GM12865 (cell line): Measurements from ENCODE around the gene SIVA1.

Experiments used
- DNase-seq: peaks from one replicate; pipeline ENCODE4 v3.0.0; 2010; ENCODE audit warnings: low read depth
- H3K4me3 ChIP-seq: 2 replicates; pipeline ENCODE4 v1.5.1; 2011; ENCODE audit warnings: mild to moderate bottlenecking, low read depth, low read length, control low read depth
- TF ChIP-seq, protein P1 (sequence below): IDR thresholded peaks from 2 replicates; pipeline ENCODE4 v1.5.1; 2011; ENCODE audit warnings: low read length, control low read depth, low read depth, inconsistent platforms; ENCODE audit not compliant: insufficient read depth; ENCODE audit errors: missing control alignments

Gene SIVA1

DNA sequence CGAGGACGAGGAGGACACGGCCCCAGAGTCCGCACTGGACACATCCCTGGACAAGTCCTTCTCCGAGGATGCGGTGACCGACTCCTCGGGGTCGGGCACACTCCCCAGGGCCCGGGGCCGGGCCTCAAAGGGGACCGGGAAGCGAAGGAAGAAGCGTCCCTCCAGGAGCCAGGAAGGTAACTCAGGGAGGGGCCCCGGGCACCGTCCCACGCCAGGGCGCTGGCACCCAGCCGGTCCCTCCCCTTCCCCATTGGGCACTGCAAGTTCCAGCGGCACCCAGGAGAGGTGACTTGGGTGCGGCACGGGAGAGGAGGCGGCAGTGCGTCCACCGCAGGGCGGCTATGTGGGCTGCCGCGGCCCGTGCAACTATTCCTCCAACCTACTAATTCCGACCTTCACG, 38.3 kb upstream of the SIVA1 start:
- no peak overlapping the region for H3K4me3 ChIP-seq
- DNase-seq, result no peak
- TF ChIP-seq, protein P1, sequence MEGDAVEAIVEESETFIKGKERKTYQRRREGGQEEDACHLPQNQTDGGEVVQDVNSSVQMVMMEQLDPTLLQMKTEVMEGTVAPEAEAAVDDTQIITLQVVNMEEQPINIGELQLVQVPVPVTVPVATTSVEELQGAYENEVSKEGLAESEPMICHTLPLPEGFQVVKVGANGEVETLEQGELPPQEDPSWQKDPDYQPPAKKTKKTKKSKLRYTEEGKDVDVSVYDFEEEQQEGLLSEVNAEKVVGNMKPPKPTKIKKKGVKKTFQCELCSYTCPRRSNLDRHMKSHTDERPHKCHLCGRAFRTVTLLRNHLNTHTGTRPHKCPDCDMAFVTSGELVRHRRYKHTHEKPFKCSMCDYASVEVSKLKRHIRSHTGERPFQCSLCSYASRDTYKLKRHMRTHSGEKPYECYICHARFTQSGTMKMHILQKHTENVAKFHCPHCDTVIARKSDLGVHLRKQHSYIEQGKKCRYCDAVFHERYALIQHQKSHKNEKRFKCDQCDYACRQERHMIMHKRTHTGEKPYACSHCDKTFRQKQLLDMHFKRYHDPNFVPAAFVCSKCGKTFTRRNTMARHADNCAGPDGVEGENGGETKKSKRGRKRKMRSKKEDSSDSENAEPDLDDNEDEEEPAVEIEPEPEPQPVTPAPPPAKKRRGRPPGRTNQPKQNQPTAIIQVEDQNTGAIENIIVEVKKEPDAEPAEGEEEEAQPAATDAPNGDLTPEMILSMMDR, result no peak

DNA sequence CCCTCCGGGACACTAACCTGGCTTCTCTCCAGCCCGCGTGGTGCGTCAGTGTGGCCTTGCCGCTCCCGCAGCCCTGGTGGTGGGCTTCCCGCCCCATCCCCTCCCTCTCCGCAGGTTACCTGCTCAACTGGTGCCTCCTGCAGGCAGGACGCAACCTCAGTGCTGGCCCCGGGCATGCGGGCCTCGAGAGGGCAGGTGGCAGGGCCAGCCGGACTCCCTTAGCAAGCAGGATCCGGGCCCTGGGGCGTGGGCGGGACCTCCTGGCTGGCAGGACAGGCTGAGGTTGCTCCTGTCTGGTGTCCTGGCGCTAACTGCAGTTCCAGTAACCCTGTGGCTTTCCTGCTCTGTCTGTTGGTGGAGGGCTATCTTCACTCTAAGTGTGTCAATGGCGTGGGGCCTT, 37.5 kb upstream of the SIVA1 start:
- no peak for DNase-seq
- TF ChIP-seq, protein P1, result no peak
- no peak overlapping the region for H3K4me3 ChIP-seq

DNA sequence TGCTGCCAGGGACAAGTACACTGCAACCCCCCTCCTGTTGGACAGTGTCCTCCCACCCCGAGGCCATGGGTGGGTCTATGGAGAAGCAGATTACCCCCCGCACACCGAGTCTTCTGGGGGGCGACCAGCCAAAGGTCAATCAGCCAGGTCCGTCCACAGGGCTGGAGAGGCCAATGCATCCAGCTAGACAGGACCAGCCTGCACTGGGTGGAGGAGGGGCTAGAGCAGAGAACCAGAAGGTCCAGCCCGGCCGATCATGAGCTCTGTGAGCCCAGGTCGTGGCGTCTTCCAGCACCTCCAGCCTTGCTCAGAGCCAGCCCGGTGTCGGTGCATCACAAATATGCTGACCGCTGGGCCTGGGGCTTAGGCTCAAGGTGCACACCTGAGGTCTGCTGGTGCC, 37.1 kb upstream of the SIVA1 start:
- DNase-seq, result no peak
- TF ChIP-seq, protein P1, result no peak
- no peak overlapping the region for H3K4me3 ChIP-seq

DNA sequence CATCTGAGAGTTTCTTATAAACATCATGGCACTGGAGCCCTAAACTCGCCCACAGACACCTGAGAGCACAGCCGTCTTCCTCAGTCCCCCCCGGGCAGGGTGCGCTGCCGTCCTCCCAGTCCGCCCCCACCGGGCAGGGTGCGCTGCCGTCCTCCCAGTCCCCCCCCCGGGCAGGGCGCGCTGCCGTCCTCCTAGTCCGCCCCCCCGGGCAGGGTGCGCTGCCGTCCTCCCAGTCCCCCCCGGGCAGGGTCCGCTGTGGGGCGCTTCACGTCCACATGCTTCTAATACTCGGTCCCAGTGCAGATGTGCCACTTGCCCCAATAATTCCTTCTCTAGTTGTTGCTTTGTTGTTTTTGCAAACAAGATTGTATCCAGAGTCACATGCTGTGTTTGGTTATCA, 35.8 kb upstream of the SIVA1 start:
- DNase-seq, result no peak
- TF ChIP-seq, protein P1, result no peak
- no peak overlapping the region for H3K4me3 ChIP-seq

DNA sequence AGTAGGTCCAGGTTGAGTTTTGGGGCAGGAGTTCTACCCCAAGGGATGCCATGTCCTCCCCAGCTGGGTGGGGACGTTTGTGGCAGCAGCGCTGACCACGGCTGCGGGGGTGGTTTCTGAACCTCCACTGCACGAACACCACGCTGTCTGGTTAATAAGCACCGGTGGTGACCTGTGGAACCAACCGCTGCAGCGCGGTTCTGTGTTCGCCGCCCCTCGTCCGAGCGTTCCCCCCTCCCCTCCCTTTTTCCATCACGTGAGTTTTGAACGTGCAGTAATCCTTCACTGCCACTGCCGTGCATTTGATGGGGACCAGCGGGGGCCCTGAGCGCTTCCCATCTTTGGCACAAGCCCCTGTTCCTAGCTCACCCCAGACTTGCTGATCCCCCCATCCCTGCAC, 35.3 kb upstream of the SIVA1 start:
- no peak overlapping the region for H3K4me3 ChIP-seq
- TF ChIP-seq, protein P1, result no peak
- DNase-seq, result no peak

DNA sequence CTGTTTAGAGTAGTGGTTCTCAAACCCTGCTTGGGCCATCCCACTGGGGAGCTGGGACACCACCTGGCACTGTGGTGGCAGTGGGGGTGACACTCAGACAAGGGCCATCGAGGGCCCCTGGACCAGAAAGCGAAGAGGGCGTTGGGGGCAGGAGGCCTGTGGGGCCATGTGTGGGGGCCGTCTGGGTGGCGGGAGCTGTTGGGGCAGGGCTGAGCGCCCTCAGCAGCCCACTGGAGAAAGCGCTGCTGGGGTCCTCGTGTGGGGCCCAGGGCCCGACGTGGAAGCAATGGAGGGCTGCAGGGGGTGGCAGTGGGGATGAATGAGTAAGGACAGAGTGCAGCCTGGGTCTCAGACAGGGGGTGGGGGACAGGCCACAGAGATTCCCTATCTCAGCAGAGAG, 34.8 kb upstream of the SIVA1 start:
- no peak overlapping the region for H3K4me3 ChIP-seq
- no peak for DNase-seq
- TF ChIP-seq, protein P1, result no peak

DNA sequence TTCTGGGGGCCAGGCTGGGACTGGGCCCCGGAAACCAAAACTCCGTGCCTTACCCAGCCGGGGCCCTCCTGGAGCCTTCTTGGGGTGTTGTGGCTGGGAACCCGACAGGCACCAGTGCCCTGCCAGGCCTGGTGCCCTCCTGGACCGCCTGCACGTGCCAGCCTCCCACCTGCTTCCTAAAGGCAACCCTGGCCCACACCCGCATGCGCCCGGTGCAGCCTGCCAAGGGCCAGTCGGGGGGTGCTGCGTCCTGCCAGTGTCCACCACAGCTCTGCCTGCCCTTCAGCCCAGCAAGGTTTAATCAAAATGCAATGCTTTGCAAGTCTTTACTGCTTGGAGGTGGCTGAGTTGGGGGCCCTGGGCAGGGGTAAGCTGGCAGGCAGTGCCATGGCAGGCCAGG, 34.1 kb upstream of the SIVA1 start:
- TF ChIP-seq, protein P1, result no peak
- no peak overlapping the region for H3K4me3 ChIP-seq
- DNase-seq, result no peak
